NCI-H2029 treated with DMSO at 0.1 percent for 48 hours (cell line): ENCODE data around the gene HEATR3.
"Not testable (repeated sequence)": the region's sequence is repeated elsewhere in the genome, so short reads cannot be mapped to it uniquely, and the experiment has no call there.

Source experiments
- DNase-seq: peaks from one replicate; lab custom pipeline; 2025; lab: John Stamatoyannopoulos, UW

HEATR3 gene

DNA sequence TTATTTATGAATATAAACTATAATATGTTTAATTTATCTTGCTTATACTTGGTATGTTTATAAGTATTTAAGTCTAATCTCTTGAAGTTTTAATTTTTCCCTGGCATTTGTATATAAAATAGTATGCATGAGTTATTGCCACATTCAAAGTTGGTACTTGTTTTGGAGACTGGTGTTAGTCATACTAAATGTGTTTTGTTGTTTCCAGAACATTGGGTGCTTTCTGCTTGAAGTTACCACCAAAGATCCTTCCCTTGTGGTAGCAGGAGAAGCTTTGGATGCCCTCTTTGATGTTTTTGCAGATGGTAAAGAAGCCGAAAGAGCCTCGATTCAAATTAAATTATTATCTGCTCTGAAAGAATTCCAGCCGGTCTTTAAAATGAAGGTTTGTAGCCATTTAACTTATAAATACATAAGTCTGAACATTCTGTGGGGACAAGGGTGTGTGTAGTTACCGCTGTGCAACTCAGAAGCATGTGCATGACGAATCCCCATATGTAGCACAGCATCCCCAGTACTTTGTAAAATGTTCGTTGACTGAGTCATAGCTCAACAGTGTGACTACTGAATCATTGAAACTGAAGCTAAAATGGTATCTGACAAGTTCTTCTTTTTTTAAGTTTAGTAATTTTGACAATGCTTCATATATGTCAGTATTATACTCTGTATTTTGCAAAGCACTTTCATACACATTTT is 36.4 kb downstream of the HEATR3 start:
- no peak for DNase-seq

DNA sequence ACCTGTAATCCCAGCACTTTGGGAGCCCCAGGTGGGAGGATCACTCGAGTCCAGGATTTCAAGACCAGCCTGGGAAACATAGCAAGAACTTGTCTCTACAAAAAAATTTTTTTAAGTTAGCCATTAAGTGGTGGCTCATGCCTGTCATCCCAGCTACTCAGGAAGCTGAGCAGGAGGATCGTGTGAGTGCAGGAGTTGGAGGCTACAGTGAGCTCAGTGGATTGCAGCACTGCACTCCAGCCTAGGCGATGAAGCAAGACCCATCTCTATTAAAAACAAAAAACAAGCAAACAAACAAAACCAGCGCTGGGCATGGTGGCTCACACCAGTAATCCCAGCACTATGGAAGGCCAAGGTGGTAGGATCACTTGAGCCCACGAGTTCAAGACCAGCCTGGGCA is 38.0 kb downstream of the HEATR3 start:
- DNase-seq, result no peak

DNA sequence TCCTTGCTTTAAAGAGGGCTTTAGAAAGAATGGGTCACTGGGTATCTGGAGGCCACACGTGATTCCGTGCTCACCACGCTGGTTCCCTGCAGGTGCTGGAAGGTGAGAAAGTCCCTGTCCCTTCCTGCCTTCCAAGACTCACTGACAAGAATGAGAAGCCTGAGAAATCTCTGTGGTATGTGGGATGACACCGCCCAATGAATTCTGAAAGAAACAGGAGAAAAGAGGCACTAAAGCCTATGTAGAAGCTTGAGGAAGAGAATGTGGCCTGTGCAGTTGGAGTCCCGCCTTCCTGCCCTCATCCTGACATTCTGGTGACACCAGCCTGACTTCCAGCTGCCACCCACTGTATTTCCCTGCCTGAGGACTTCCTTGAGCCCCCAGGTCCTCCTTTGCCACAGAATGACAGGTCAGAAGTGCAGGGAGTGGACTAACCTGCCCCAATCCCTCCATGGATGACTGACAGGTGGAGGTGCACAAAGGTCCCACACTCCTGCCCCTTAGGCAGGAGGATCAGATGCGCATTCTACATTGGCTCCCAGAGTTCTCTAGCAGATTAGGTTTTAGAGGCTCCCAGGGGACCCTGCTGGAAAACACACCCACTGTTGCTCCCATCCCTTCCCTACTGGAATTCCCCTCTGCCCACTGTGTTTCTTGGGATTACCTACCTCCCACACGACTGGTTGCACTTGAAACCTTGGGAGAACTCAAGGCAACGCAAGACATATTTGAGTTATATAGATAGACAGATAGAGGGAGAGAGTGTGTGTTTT is 48.8 kb downstream of the HEATR3 start:
- DNase-seq, result no peak

DNA sequence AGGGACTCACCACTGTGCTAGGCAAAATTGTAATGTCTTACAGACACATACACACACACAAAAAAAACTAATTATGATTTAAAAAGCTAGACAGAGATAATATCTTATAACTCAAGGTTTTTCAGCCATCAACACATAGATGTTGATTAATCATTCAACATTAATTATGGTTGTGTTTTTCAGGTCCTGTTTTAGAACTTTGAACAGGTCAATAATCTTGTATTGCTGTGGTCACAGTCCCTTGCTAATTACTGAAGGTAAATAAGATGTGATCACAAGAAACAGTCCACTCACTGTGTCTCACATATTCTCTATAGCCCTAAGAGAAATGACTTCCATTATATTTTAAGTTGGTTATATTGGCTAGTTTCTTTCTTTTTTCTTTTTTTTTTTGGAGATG is 54.9 kb downstream of the HEATR3 start:
- no peak for DNase-seq

DNA sequence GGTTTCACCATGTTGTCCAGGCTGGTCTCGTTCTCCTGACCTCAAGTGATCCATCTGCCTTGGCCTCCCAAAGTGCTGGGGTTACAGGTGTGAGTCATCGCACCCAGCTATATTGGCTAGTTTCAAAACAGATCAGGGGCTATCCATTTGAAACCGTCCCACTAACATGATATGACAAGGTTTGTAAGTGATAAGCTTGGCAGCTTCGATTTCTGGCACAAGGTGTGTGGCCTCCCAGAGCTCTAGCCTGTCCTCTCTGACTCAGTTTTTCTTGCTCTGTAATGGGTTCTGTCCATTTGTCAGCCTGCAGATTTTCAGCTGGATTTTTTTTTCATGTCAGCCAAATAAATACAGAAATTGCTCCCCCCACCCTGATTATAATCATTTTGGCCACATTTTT is 55.5 kb downstream of the HEATR3 start:
- no peak for DNase-seq

DNA sequence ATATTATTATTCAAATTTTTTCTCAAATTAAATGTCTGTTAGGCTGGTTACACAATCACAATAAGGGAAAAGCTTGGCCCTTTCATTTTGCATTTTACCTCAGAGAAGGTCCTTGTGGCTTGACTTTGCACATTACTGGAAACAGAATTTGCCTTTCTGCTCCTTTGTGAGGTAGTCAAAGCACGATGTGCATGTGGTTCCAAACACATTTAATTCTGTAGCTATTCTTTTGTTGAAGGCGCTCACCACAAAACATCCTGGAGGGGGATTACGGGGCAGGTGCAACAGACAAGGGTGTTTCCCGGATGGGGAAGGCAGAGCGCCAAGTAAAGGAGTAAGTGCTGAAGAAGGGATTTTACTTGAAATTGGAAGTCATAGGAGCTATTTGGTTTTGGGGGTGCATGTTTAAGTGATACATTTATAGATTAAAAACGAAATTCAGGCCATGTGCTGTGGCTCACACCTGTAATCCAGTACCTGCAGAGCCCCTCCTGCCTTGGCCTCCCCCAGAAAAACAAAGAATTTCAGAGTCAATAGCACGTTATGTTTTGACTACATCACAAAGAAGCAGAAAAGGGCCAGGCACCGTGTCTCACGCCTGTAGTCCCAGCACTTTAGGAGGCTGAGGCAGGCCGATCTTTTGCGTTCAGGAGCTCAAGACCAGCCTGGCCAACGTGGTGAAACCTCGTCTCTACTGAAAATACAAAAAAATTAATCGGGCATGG is 56.1 kb downstream of the HEATR3 start:
- DNase-seq, result peak; percentile 7

DNA sequence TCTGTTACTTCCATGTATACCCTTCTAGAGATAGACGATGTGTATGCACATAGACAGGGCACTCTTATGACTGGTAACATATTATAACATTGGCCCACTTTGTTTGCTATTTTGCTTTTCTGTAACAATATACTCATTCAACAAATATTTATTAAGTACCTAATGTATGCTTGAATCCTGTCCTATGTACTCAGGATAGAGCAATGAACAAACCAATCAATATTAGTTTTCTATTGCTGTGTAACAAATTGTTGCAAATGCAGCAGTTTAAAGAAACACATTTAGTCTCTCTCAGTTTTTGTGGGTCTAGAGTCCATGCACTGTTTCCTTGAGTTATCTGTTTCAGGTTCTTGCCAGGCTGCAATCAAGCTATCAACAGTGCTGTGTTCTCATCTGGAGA is 57.6 kb downstream of the HEATR3 start:
- no peak for DNase-seq

DNA sequence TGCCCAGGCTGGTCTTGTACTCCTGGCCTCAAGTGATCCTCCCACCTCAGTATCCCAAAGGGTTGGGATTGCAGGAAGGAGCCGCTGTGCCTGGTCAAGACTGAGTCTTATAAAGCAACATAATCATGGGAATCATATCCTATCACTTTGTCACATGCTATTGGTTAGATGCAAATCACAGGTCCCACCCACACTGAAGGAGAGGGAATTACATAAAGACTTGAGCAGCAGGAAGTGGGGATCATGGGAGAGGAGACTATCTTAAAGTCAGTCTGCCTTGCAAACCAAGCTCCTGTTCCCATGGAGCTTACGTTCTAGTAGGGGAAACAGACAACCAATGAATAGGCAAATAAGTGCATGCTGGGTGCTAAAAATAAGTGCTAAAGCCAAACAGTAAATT is 59.0 kb downstream of the HEATR3 start:
- DNase-seq, result no peak

DNA sequence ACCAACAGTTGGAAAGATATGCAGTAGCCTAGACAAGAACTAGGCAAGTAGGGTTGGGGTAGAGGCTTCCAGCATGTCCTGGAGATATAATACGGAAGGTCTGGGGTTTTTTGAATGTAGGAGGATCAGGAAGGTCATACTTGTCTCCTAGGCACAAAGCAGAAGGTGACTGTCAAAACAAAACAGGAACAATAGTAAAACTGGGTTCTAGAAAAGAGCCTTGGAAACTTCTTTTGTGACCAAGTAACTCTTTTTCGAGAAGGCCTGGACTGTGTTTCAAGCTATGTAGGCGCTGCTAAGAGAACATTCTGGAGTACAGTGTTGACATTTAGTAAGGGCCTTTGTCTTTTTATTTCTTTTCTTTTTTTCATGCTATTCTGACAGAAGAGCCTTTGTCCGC is 60.4 kb downstream of the HEATR3 start:
- no peak for DNase-seq

DNA sequence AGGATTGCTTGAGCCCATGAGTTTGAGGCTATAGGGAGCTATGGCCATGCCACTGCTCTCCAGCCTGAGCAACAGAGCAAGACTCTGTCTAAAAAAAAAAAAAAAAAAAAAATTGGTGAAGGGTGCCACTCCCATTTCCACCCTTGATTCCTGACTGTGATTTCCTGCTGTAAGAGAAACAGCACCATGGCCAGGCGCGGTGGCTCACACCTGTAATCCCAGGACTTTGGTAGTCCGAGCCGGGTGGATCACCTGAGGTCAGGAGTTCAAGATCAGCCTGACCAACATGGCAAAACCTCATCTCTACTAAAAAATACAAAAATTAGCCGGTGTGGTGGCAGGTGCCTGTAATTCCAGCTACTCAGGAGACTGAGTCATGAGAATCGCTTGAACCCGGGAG is 66.8 kb downstream of the HEATR3 start:
- not testable (repeated sequence) for DNase-seq

DNA sequence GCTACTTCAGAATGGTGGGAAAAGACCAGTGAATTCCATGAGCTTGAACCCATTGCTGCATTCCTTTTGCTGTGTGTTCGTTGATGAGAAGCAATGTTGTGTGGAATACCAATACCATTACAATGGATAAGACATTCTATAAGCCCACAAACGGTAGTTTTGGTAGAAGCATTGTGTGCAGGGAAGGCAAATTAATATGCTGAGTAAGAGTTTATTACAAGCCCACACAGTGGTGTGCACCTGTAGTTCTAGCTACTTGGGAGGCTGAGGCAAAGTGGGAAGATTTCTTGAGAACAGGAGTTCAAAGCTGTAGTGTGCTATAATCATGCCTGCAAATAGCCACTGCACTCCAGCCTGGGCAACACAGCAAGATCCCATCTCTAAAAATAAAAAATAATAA is 67.4 kb downstream of the HEATR3 start:
- DNase-seq, result no peak

DNA sequence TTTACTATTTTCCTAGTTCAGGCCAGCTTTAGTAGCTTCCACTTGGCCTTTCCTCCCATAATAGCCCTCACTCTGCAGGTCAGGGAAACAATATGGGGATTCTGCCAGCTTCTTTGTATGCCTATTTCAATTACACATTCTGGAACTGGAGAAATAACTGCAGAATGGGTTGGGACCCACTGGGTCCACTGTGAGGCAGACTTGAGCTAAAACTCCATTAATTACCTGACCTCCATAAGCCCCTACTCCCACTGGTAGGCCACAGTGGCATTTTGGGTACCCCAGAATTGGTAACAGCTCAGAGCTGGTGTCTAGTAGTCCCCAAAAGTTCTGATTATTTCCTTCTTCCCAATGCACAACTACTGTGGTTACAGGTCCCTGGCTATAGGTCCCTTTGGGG is 70.6 kb downstream of the HEATR3 start:
- DNase-seq, result no peak

DNA sequence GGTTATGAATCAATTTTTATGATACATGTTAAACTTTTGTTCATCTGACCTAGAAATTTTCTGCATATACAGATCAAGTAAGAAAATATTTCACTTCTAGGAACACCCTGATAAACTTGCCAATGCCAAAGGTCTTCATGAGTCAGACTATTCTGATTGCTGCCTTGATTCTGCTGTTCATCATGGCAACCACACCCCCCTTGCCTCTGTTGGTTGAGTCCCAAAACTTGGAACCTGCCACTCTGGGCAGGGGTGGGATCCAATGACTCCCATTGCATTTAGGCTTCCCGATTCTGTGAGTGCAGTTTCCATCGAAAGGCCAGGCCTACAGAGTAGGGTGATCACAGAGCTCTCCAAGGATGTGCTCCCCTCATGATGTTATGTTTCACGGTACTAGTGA is 71.5 kb downstream of the HEATR3 start:
- no peak for DNase-seq

DNA sequence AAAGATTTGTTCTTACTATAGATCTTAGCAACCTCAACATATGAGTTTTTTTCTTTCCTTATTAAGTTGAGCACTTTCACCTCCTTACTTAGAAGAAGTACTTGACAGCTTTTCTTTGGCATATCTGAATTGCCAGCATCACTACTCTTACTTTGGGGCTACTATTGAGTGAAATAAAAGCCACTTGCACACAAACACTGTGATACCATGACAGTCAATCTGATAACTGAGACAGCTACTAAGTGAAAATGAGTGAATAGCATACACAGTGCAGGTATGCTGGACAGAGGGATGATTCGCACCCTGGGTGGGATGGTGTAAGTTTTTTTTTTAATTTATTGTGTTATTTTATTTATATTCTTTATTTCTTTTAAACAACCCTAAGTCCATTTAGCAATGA is 73.8 kb downstream of the HEATR3 start:
- no peak for DNase-seq

DNA sequence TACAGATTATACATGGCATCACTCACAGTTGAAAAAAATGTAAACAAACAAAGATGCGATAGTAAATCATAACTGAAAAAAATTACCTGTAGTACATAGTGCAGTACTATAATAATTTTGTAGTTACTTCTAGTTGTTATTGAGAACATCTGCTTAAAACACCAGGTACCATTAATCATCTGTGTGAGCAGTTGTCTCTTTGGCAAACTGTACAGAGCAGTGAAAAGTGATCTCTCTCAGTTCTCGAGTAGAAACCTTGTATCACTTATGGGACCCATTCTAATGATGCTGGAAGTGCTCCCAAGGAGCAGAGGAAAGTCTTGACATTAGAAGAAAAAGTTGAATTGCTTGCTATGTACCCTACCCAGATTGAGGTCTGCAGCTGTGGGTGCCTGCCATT is 78.4 kb downstream of the HEATR3 start:
- DNase-seq, result no peak

DNA sequence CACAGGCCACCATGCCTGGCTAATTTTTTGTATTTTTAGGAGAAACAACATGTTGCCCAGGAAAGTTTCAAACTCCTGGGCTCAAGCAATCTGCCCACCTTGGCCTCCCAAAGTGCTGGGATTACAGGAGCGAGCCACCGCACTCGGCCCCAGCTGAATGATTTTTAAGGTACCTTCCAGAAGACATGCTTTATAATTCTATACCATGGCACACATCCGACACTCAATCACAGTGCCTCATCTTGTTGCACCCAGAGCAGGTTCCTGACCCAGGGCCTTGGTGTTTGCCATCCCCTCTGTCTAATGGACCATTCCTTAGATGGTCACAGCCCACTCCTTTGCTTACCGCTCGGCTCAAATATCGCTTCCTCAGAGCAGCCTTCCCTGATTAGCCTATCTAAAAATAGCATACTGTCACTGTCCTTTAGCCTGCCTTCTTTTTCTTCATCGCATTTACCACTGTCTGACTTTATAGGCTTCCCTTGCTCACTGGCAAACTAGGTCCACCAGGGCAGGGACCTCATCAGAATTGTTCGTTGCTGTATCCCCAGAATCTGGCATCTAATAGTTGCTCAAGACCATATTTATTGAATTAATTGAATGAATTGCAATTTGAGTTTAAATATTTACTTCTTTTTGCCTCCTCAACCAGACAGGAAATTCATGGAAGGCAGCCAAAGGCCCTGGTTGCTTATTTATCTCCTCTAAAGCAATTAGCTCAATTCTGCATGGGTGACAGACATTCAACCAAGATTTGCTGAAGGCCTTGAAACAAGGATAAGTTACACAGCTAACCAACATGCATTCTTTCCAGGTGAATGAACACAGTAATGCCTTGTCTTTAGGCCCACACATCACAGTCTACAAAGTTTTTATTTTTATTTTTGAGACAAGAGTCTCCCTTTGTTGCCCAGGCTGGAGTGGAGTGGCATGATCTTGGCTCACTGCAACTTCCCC is 81.0 kb downstream of the HEATR3 start:
- no peak for DNase-seq

DNA sequence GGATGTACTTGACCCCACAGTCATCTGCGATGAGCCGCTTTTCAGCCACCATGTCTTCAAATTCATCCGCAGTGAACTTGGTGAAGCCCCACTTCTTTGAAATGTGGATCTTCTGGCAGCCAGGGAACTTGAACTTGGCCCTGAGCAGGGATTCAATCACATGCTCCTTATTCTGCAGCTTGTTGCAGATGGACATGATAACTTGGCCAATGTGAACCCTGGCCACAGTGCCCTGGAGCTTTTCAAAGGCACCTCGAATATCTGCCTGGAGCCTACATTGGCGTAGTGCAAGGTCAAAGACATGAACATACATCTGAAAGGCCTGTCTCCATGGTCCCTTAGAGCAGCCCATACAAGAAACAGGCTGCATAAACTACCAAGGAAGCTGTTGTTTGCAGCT is 85.6 kb downstream of the HEATR3 start:
- no peak for DNase-seq

DNA sequence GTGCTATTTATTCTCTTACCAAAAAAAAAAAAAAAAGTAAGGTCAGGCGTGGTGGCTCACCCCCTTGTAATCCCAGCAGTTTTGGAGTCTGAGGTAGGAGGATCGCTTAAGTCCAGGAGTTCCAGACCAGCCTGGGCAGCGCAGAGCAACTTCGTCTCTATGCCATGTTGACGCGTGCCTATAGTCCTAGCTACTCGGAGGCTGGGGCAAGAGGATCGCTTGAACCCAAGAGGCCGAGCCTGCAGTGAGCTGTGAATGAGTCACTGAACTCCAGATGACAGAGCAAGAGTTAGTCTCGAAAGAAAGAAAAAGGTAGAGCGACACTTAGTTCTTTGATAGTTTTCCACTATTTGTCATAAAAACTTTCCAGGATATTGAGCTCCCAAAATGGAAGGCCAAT is 86.0 kb downstream of the HEATR3 start:
- no peak for DNase-seq

DNA sequence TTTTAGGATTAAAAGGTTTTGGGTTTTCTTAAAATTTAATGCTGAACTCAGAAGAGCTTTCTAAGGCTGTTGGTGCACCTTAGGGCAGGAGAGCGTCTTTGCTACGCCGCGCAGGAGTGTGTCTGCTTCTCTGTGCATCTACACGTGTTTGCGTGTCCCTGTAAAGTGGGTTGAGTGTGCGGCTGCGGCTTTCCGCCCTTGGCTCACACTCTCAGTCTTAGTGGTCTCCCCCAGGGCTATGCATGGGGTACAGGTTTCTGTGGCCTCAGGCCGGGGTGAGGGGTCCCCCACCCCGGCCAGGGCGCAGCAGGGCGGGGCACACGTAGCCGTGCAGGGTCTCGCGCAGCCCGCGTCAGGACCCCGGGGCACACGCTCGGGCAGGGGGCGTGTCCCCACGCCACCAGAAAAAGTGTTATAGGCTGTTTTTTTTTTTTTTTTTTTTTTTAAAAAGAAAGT is 86.6 kb downstream of the HEATR3 start:
- no peak for DNase-seq

DNA sequence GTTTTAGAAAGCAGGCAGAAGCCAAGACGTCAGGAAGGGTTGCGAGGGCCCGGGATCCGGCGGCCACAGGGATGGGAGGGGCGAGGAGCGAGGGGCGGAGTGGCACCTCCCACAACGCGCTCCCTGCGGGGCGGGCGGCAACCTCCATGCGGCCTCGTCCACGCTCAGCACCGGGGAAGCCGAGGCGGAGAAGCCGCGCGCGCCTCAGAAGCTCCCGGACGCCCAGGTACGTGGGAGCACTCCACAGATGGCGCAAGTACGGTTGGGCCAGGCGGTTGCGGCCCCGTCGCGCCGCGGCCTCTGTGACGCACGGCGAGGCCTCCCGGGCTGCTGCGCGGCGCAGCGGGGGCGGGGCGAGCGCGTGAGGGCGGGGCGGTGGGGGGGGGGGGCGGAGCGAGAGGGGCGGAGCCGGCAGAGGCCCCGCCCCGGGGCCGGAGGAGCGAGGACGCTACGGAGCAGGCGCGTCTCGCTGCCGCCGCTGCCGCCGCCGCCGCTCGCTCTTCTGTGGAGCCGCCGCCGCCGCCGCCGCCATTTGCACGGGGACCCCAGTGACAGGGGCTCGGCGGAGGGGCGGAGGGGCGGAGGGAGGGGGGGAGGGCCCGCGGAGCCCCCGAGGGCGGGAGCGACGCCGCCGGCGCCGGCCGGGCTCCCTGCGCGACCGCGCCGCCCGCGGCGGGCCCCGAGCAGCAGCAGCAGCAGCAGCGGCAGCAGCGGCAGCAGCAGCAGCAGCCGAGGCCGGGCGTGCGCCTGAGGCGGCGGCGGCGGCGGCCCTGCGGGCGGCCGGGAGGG is 87.2 kb downstream of the HEATR3 start, which contains the start of gene TENT4B:
TENT4B (plus strand) TSS at position 500 of the 789 bp plus-strand sequence. CDS start 316 bp downstream, outside the sequence.
- peak; percentile 5 for DNase-seq
